HCT116 (cell line): ENCODE data around the gene ZDHHC18. TPM values are rescaled to one million over a fixed set of nuclear protein-coding genes. Genes with fewer than 3 reads are reported as not detected.

Experiments
- ATAC-seq: fragments of 200-7000 bp; cut with Tn5 transposase; 2 replicates; pipeline ENCODE4 v1.9.1; 2020; ENCODE audit warnings: mild to moderate bottlenecking, moderate library complexity
- BruUV-seq: library from RNA; stranded (reverse); fragments of 400-500 nt; replicated peaks from 2 replicates; lab custom pipeline; 2021; lab: Mats Ljungman, UMichigan
- CTCF ChIA-PET: fragments of 300-600 bp; sonication (Branson Sonifier 250); formaldehyde crosslinking; loops from one replicate; lab custom pipeline; 2021; ENCODE audit warnings: antibody characterized with exemption; lab: Charles Lee
- POLR2A ChIA-PET: fragments of 300-600, 350-600 bp; sonication (Branson Sonifier 250); formaldehyde crosslinking; loops from one replicate; lab custom pipeline; 2021; ENCODE audit warnings: antibody characterized with exemption; lab: Charles Lee
- RAD21 ChIA-PET, 2 experiments: fragments of 300-600 bp; sonication (Branson Sonifier 250); formaldehyde crosslinking; loops; one replicate each; lab custom pipeline; 2023; ENCODE audit warnings: low total read pairs in 2 of 2; ENCODE audit not compliant: uncharacterized antibody in 2 of 2, unreplicated experiment in 2 of 2, low non-redundant PET in 1 of 2; lab: Charles Lee
- DNase-seq: peaks from one replicate; pipeline ENCODE4 v3.0.0-alpha.2; 2010; ENCODE audit warnings: low read depth, low spot score
- H2AFZ ChIP-seq: fragments of 200-600 bp; shearing (Covaris generic), sonication (generic); 2 replicates; pipeline ENCODE4 v1.6.1; 2017; ENCODE audit warnings: low read depth, mixed run types, mixed read lengths, antibody characterized with exemption, low read length; ENCODE audit not compliant: poor library complexity, severe bottlenecking
- H3K27ac ChIP-seq: 2 replicates; pipeline ENCODE4 v1.5.1; 2012; ENCODE audit warnings: low read depth, low read length
- H3K27me3 ChIP-seq: fragments of 200-600 bp; sonication (generic); 2 replicates; pipeline ENCODE4 v1.6.1; 2016; ENCODE audit warnings: mixed run types, low read length, mixed read lengths; ENCODE audit not compliant: insufficient read depth
- H3K36me3 ChIP-seq, 2 experiments: fragments of 200-500 bp in 1 of 2; fragments of 200-600 bp in 1 of 2; sonication (Bioruptor generic) in 1 of 2; sonication (generic) in 1 of 2; 2 replicates each; pipeline versions ENCODE4 v1.5.1 to v1.6.1; 2014 to 2016; ENCODE audit warnings: low read length in 2 of 2, inconsistent platforms in 1 of 2, mixed read lengths in 1 of 2, mixed run types in 1 of 2; ENCODE audit not compliant: insufficient read depth in 2 of 2, control insufficient read depth in 1 of 2
- H3K4me1 ChIP-seq, 2 experiments: fragments of 200-600 bp in 1 of 2; sonication (generic) in 1 of 2; 2 replicates each; pipeline versions ENCODE4 v1.5.1 to v1.6.1; 2012 to 2017; ENCODE audit warnings: low read length in 2 of 2, inconsistent platforms in 1 of 2, mild to moderate bottlenecking in 1 of 2, mixed read lengths in 1 of 2, mixed run types in 1 of 2, moderate library complexity in 1 of 2; ENCODE audit not compliant: insufficient read depth in 2 of 2, control insufficient read depth in 1 of 2
- H3K4me2 ChIP-seq: fragments of 200-600 bp; sonication (generic); 2 replicates; pipeline ENCODE4 v1.6.1; 2017; ENCODE audit warnings: mixed run types, low read length, mixed read lengths
- H3K4me3 ChIP-seq, 2 experiments: fragments of 200-600 bp in 1 of 2; sonication (generic) in 1 of 2; replicated peaks in 1 of 2; 2 replicates each; pipeline ENCODE4 v1.5.1; 2011 to 2016; ENCODE audit warnings: low read length in 2 of 2, control low read depth in 1 of 2, low read depth in 1 of 2, mild to moderate bottlenecking in 1 of 2, mixed read lengths in 1 of 2, mixed run types in 1 of 2
- H3K79me2 ChIP-seq: fragments of 200-600 bp; sonication (generic); 2 replicates; pipeline ENCODE4 v1.6.1; 2017; ENCODE audit warnings: mild to moderate bottlenecking, mixed run types, low read length, moderate library complexity, mixed read lengths; ENCODE audit not compliant: insufficient read depth
- H3K9ac ChIP-seq: fragments of 200-600 bp; sonication (generic); 2 replicates; pipeline ENCODE4 v1.6.1; 2016; ENCODE audit warnings: low read length, mixed read lengths
- H3K9me2 ChIP-seq: fragments of 200-600 bp; sonication (generic), shearing (Covaris generic); 2 replicates; pipeline ENCODE4 v1.6.1; 2017; ENCODE audit warnings: mixed run types, mild to moderate bottlenecking, moderate library complexity; ENCODE audit not compliant: insufficient read depth
- H3K9me3 ChIP-seq, 2 experiments: fragments of 200-500 bp in 1 of 2; fragments of 200-600 bp in 1 of 2; sonication (Bioruptor generic) in 1 of 2; sonication (generic) in 1 of 2; 2 replicates each; pipeline ENCODE4 v1.6.1; 2014 to 2017; ENCODE audit warnings: low read length in 2 of 2, mixed read lengths in 2 of 2, inconsistent platforms in 1 of 2, low read depth in 1 of 2, mild to moderate bottlenecking in 1 of 2, mixed run types in 1 of 2, moderate library complexity in 1 of 2; ENCODE audit not compliant: control insufficient read depth in 1 of 2, insufficient read depth in 1 of 2
- H4K20me1 ChIP-seq: fragments of 200-600 bp; sonication (generic), shearing (Covaris generic); 2 replicates; pipeline ENCODE4 v1.6.1; 2017; ENCODE audit warnings: mixed run types, mild to moderate bottlenecking, moderate library complexity; ENCODE audit not compliant: insufficient read depth
- ATF3 ChIP-seq: IDR thresholded peaks from 2 replicates; pipeline ENCODE4 v1.6.1; 2012
- CBX3 ChIP-seq: IDR thresholded peaks from 2 replicates; pipeline ENCODE4 v1.6.1; 2012; ENCODE audit warnings: low read depth
- CEBPB ChIP-seq: IDR thresholded peaks from 2 replicates; pipeline ENCODE4 v1.6.1; 2012; ENCODE audit warnings: low read depth
- EGR1 ChIP-seq: IDR thresholded peaks from 2 replicates; pipeline ENCODE4 v1.6.1; 2012; ENCODE audit warnings: low read depth
- ELF1 ChIP-seq: IDR thresholded peaks from 2 replicates; pipeline ENCODE4 v1.6.1; 2012; ENCODE audit warnings: low read depth, borderline replicate concordance
- MAX ChIP-seq: IDR thresholded peaks from 2 replicates; pipeline ENCODE4 v1.6.1; 2012
- POLR2A ChIP-seq: IDR thresholded peaks from 2 replicates; pipeline ENCODE4 v1.7.0; 2011; ENCODE audit warnings: borderline replicate concordance; ENCODE audit not compliant: insufficient read depth, insufficient read length; ENCODE audit errors: extremely low read depth
- POLR2AphosphoS5 ChIP-seq: IDR thresholded peaks from 2 replicates; pipeline ENCODE4 v1.6.1; 2011; ENCODE audit warnings: mild to moderate bottlenecking, low read depth, low read length, moderate library complexity
- SIN3A ChIP-seq: IDR thresholded peaks from 2 replicates; pipeline ENCODE4 v1.6.1; 2012; ENCODE audit warnings: low read depth
- SP1 ChIP-seq: IDR thresholded peaks from 2 replicates; pipeline ENCODE4 v1.6.1; 2012; ENCODE audit warnings: low read depth
- YY1 ChIP-seq: IDR thresholded peaks from 2 replicates; pipeline ENCODE4 v1.6.1; 2011; ENCODE audit warnings: low read length, low read depth, moderate library complexity, mild to moderate bottlenecking; ENCODE audit not compliant: insufficient replicate concordance; ENCODE audit errors: extremely low read depth
- ZBTB33 ChIP-seq: IDR thresholded peaks from 2 replicates; pipeline ENCODE4 v1.6.1; 2011; ENCODE audit warnings: mild to moderate bottlenecking, low read length, moderate library complexity; ENCODE audit not compliant: insufficient replicate concordance; ENCODE audit errors: extremely low read depth
- ZFX ChIP-seq: fragments of 450-650 bp; IDR thresholded peaks from 2 replicates; pipeline ENCODE4 v1.6.1; 2017
- ZNF274 ChIP-seq: fragments of 200-500 bp; sonication (Bioruptor generic); IDR thresholded peaks from 2 replicates; pipeline ENCODE4 v1.6.1; 2014; ENCODE audit warnings: mild to moderate bottlenecking, low read depth, low read length, inconsistent platforms
- intact Hi-C: fragments of 100-400 bp; cut with micrococcal nuclease; formaldehyde crosslinking; loops from 2 replicates; pipeline ENCODE4 v1.10.0; 2022
- total RNA-seq: library from RNA; stranded (reverse); gene quantifications from one replicate; pipeline ENCODE4 v1.2.1, GENCODE V29; 2021; ENCODE audit not compliant: unreplicated experiment

The ZDHHC18 gene
- total RNA-seq, 1 experiment from 2014 or later, result 24.4 TPM

- TSS peak; percentile 77 for BruUV-seq
- Histone ChIP-seq H3K27ac (peak within 1 kb of the TSS; percentile 61), H4K20me1 (no peaks in the 10 kb centered on the region), H3K9me3 (no peaks in the 10 kb centered on the region), H3K9ac (peak within 1 kb of the TSS; percentile 93), H3K4me2 (peak within 1 kb of the TSS; percentile 79), H2AFZ (peak within 1 kb of the TSS; percentile 91), H3K4me3 (peak within 1 kb of the TSS; percentile 92 to 99), H3K9me2 (no peaks in the 10 kb centered on the region), H3K4me1 (peaks cover 0 to 17% of the 10 kb centered on the region in 2 experiments; a peak in 2 of 4 replicates), H3K79me2 (peaks cover 32% of the 10 kb centered on the region), H3K36me3 (peaks cover 9 to 11% of the 10 kb centered on the region in 2 experiments; a peak in 3 of 4 replicates), H3K27me3 (no peaks in the 10 kb centered on the region)
- ChIA-PET CTCF (interaction anchor here (0.9 kb wide), 1 partner anchor 10 kb away, joined by 3 read pairs; the partner anchor contains the start of gene GPN2), POLR2A (interaction anchor here (1.0 to 2.0 kb wide), 7 partner anchors 9 to 60 kb away, joined by 3 to 17 read pairs (median 6); partner anchors contain the start of genes GPN2 and KDF1), RAD21 (interaction anchor here in 1 of 2 experiments (0.7 kb wide), 1 partner anchor 91 kb away, joined by 3 read pairs; no protein-coding TSS in a partner anchor)
- DNase-seq, result peak; percentile 85
- TF ChIP-seq ZBTB33 (peak; percentile 99), EGR1 (peak; percentile 62), MAX (peak; percentile 58), SP1 (peak; percentile 31), ELF1 (no peak), SIN3A (peak; percentile 95), CBX3 (0 out of 2 replicates have a peak, but pooled peaks have one; percentile 35), ZNF274 (no peak), ZFX (peak; percentile 85; the same call in 1 of the 2 replicates), CEBPB (peak; percentile 72; the same call in 1 of the 2 replicates), ATF3 (no peak), POLR2A (peak; percentile 96), POLR2AphosphoS5 (peak; percentile 92), YY1 (peak; percentile 98)
- peak; percentile 90 for ATAC-seq
- intact Hi-C loops, result no loop called here
Measured at GRCh38 chr1:26900001-26900814, 73.7 kb downstream of the ZDHHC18 start, which contains the start of gene GPATCH3. Gene GPATCH3 (minus strand): TSS chr1:26900467. CDS start chr1:26900442, 25 bp downstream.
